ENCODE data around the gene CDK14. TPM values are rescaled to one million over a fixed set of nuclear protein-coding genes. Genes with fewer than 3 reads are reported as not detected.

CDK14 gene
- total and polyA plus RNA-seq, 2 of the 8 experiments (the other 6 are each of a cell fraction or from before 2014, with no cell fraction given): 5.5 to 47.3 TPM

DNA sequence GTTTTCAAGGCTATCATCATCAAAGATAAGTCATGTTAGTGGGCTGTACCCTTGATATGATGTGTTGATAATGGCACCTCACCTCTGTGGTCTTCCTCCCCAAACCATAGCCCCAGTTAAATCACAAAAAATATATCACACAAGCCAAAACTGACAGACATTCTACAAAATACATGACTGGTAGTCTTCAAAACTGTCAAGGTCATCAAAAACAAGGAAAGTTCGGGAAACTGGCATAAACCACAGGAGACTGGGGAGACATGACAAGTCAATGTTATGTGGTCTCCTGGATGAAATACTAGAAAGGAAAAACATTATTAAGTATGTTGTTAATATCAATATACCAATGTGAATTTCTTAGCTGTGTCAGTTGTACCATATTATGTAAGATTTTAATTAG is 388.6 kb downstream of the CDK14 start (continued):
- TF ChIP-seq, protein P1, sequence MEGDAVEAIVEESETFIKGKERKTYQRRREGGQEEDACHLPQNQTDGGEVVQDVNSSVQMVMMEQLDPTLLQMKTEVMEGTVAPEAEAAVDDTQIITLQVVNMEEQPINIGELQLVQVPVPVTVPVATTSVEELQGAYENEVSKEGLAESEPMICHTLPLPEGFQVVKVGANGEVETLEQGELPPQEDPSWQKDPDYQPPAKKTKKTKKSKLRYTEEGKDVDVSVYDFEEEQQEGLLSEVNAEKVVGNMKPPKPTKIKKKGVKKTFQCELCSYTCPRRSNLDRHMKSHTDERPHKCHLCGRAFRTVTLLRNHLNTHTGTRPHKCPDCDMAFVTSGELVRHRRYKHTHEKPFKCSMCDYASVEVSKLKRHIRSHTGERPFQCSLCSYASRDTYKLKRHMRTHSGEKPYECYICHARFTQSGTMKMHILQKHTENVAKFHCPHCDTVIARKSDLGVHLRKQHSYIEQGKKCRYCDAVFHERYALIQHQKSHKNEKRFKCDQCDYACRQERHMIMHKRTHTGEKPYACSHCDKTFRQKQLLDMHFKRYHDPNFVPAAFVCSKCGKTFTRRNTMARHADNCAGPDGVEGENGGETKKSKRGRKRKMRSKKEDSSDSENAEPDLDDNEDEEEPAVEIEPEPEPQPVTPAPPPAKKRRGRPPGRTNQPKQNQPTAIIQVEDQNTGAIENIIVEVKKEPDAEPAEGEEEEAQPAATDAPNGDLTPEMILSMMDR (IDR thresholded peaks at IDR 0.05; ENCODE audit: control extremely low read depth in 1 of 3, insufficient read depth in 1 of 3, low read depth in 1 of 3, low read length in 3 of 3): no peak
- no peak for TF ChIP-seq GTF2F1 (IDR thresholded peaks at IDR 0.05; ENCODE audit: borderline replicate concordance, low read depth, low read length)
- no peak for TF ChIP-seq MAFK (IDR thresholded peaks at IDR 0.05; ENCODE audit: low read depth, low read length)
- TF ChIP-seq SIRT6 (IDR thresholded peaks at IDR 0.05; ENCODE audit: low read length): no peak
